Measurements from ENCODE around the gene ABHD12. TPM values are rescaled to one million over a fixed set of nuclear protein-coding genes. Genes with fewer than 3 reads are reported as not detected.

The ABHD12 gene
- total RNA-seq, 3 donors from 2014 or later (not counting 1 experiment from before 2014, with no cell fraction given): 28.5 to 34.6 (median 34.5) TPM

- H3K27ac Mint-ChIP-seq: no peak overlapping the region
- H3K9me3 Mint-ChIP-seq: no peaks in the 10 kb centered on the region
- H3K4me3 ChIP-seq (ENCODE audit: low read length): no peak overlapping the region
- H3K27ac ChIP-seq (ENCODE audit: low read length): no peak overlapping the region
- 97% methylated on average over 9 of the region's 9 CpGs for WGBS (ENCODE audit: insufficient coverage)
- TF ChIP-seq CTCF (IDR thresholded peaks at IDR 0.05): no peak
- ATAC-seq (no peak), DNase-seq (no peak)
- H3K4me1 ChIP-seq (ENCODE audit: control insufficient read depth, insufficient read depth, low read length): no peaks in the 10 kb centered on the region
- H3K36me3 ChIP-seq (ENCODE audit: control insufficient read depth, insufficient read depth, low read length): peaks cover 10% of the 10 kb centered on the region
- H3K4me1 Mint-ChIP-seq: peaks cover 0 to 4% of the 10 kb centered on the region in 2 donors
- intact Hi-C loops (cut with micrococcal nuclease): no loop called here
- H3K36me3 Mint-ChIP-seq: no peaks in the 10 kb centered on the region
- H3K27me3 ChIP-seq (ENCODE audit: control insufficient read depth, insufficient read depth, low read length): no peaks in the 10 kb centered on the region
- H3K27me3 Mint-ChIP-seq (ENCODE audit: low read depth in 2 of 2): no peaks in the 10 kb centered on the region
- H3K4me3 Mint-ChIP-seq: no peak overlapping the region
- no peaks in the 10 kb centered on the region for H3K9me3 ChIP-seq (ENCODE audit: control insufficient read depth, insufficient read depth, low read length)
Measured at GRCh38 chr20:25301357-25301920, 89.2 kb downstream of the ABHD12 start.

GRCh38 chr20:25300496-25301170 is 90.0 kb downstream of the ABHD12 start:
- Histone ChIP-seq H3K27me3 (ENCODE audit: control insufficient read depth, insufficient read depth, low read length) (no peaks in the 10 kb centered on the region), H3K36me3 (ENCODE audit: control insufficient read depth, insufficient read depth, low read length) (peaks cover 10% of the 10 kb centered on the region), H3K27ac (ENCODE audit: low read length) (no peak overlapping the region), H3K4me1 (ENCODE audit: control insufficient read depth, insufficient read depth, low read length) (no peaks in the 10 kb centered on the region), H3K4me3 (ENCODE audit: low read length) (no peak overlapping the region), H3K9me3 (ENCODE audit: control insufficient read depth, insufficient read depth, low read length) (no peaks in the 10 kb centered on the region)
- no peak for ATAC-seq
- no peak for DNase-seq
- no peaks in the 10 kb centered on the region for H3K9me3 Mint-ChIP-seq
- WGBS (ENCODE audit: insufficient coverage): 96% methylated on average over 13 of the region's 13 CpGs
- H3K27ac Mint-ChIP-seq: no peak overlapping the region
- H3K27me3 Mint-ChIP-seq (ENCODE audit: low read depth in 2 of 2): no peaks in the 10 kb centered on the region
- H3K4me3 Mint-ChIP-seq: no peak overlapping the region
- no peak for TF ChIP-seq CTCF (IDR thresholded peaks at IDR 0.05)
- H3K36me3 Mint-ChIP-seq: no peaks in the 10 kb centered on the region
- intact Hi-C loops (cut with micrococcal nuclease): no loop called here
- peaks cover 0 to 4% of the 10 kb centered on the region in 2 donors for H3K4me1 Mint-ChIP-seq

GRCh38 chr20:25299806-25300205 is 90.8 kb downstream of the ABHD12 start:
- H3K4me3 ChIP-seq (ENCODE audit: low read length): no peak overlapping the region
- DNase-seq (no peak), ATAC-seq (no peak)
- Mint-ChIP-seq H3K9me3 (no peaks in the 10 kb centered on the region), H3K36me3 (no peaks in the 10 kb centered on the region), H3K4me3 (no peak overlapping the region), H3K27ac (peak overlapping the region in 1 of 2 donors; percentile 18), H3K4me1 (peaks cover 0 to 4% of the 10 kb centered on the region in 2 donors), H3K27me3 (ENCODE audit: low read depth in 2 of 2) (no peaks in the 10 kb centered on the region)
- no peaks in the 10 kb centered on the region for H3K27me3 ChIP-seq (ENCODE audit: control insufficient read depth, insufficient read depth, low read length)
- H3K4me1 ChIP-seq (ENCODE audit: control insufficient read depth, insufficient read depth, low read length): no peaks in the 10 kb centered on the region
- H3K27ac ChIP-seq (ENCODE audit: low read length): no peak overlapping the region
- peaks cover 10% of the 10 kb centered on the region for H3K36me3 ChIP-seq (ENCODE audit: control insufficient read depth, insufficient read depth, low read length)
- TF ChIP-seq CTCF (IDR thresholded peaks at IDR 0.05): no peak
- 94% methylated on average over 9 of the region's 9 CpGs for WGBS (ENCODE audit: insufficient coverage)
- intact Hi-C loops (cut with micrococcal nuclease): no loop called here
- H3K9me3 ChIP-seq (ENCODE audit: control insufficient read depth, insufficient read depth, low read length): no peaks in the 10 kb centered on the region

Data from natural killer cell (primary cell).